ENCODE data around the gene ST14. TPM values are rescaled to one million over a fixed set of nuclear protein-coding genes. Genes with fewer than 3 reads are reported as not detected.
A peak's percentile ranks its signal among the peaks of the same experiment; 100 is the strongest.

ST14 gene
- total and polyA plus RNA-seq, 10 donors, result 7.1 to 25.9 (median 12.5) TPM

- WGBS, 5 donors, result 84 to 89% (median 87%) methylated on average over 23 of the region's 23 CpGs
- Histone ChIP-seq H3K36me3 (peaks cover 0 to 23% (median 0%) of the 10 kb centered on the region in 6 donors), H3K4me1 (peaks cover 0 to 9% (median 8%) of the 10 kb centered on the region in 6 donors), H3K4me3 (no peak overlapping the region), H3K27me3 (replicated peaks in 1 of 7) (peaks cover 0 to 14% (median 0%) of the 10 kb centered on the region in 7 donors), H3K9me3 (no peaks in the 10 kb centered on the region), H3K27ac (no peak overlapping the region)
- intact Hi-C loops (cut with DNase I; ENCODE audit: low total_unique reads), result loop anchor here (10.0 kb wide), 1 partner anchor 215 kb away; the partner anchor contains the start of gene ADAMTS8
- TF ChIP-seq POLR2A (IDR thresholded peaks at IDR 0.05), result no peak
- TF ChIP-seq, protein P1, sequence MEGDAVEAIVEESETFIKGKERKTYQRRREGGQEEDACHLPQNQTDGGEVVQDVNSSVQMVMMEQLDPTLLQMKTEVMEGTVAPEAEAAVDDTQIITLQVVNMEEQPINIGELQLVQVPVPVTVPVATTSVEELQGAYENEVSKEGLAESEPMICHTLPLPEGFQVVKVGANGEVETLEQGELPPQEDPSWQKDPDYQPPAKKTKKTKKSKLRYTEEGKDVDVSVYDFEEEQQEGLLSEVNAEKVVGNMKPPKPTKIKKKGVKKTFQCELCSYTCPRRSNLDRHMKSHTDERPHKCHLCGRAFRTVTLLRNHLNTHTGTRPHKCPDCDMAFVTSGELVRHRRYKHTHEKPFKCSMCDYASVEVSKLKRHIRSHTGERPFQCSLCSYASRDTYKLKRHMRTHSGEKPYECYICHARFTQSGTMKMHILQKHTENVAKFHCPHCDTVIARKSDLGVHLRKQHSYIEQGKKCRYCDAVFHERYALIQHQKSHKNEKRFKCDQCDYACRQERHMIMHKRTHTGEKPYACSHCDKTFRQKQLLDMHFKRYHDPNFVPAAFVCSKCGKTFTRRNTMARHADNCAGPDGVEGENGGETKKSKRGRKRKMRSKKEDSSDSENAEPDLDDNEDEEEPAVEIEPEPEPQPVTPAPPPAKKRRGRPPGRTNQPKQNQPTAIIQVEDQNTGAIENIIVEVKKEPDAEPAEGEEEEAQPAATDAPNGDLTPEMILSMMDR (IDR thresholded peaks at IDR 0.05 in 8 of 11, conservative IDR thresholded peaks at IDR 0.05 in 3 of 11), result no peak
- no peak for TF ChIP-seq POLR2AphosphoS5 (IDR thresholded peaks at IDR 0.05)
- DNase-seq, result no peak
Observed at GRCh38 chr11:130209954-130210854, 50.6 kb downstream of the ST14 start.

DNA sequence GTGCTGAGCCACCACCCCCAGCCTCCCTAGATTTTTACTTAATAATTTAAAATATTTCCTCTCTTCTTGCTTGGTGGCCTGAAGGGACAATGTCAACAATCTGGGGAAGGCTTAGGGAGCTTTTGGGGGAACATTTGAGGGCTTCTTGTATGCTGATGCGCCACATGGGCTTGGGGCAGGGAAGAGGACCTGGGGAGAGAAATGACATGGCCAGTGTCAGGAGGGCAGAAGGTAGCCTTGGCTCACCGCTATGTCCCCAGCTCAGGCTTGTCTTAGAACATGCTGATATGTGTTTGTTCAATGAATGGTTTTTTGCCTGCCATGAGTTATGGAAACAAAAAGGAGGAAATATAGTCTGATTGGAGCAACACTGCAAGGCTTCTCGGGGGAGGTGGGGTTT, 51.6 kb downstream of the ST14 start:
- intact Hi-C loops (cut with DNase I; ENCODE audit: low total_unique reads), result loop anchor here (10.0 kb wide), 1 partner anchor 214 kb away; the partner anchor contains the start of gene ADAMTS8
- Histone ChIP-seq H3K36me3 (peaks cover 0 to 23% (median 0%) of the 10 kb centered on the region in 6 donors), H3K4me3 (no peak overlapping the region), H3K27me3 (replicated peaks in 1 of 7) (peaks cover 0 to 14% (median 0%) of the 10 kb centered on the region in 7 donors), H3K27ac (no peak overlapping the region), H3K9me3 (no peaks in the 10 kb centered on the region), H3K4me1 (peaks cover 0 to 9% (median 8%) of the 10 kb centered on the region in 6 donors)
- TF ChIP-seq POLR2A (IDR thresholded peaks at IDR 0.05) (no peak), POLR2AphosphoS5 (IDR thresholded peaks at IDR 0.05) (no peak)
- TF ChIP-seq, protein P1 (IDR thresholded peaks at IDR 0.05 in 8 of 11, conservative IDR thresholded peaks at IDR 0.05 in 3 of 11), result no peak
- 83 to 94% (median 88%) methylated on average over 3 of the region's 3 CpGs for whole genome bisulfite sequencing, 5 donors
- no peak for DNase-seq

GRCh38 chr11:130211781-130212401, 52.3 kb downstream of the ST14 start:
- Histone ChIP-seq H3K4me3 (no peak overlapping the region), H3K9me3 (no peaks in the 10 kb centered on the region), H3K36me3 (peaks cover 0 to 23% (median 0%) of the 10 kb centered on the region in 6 donors), H3K4me1 (peaks cover 0 to 9% (median 8%) of the 10 kb centered on the region in 6 donors), H3K27me3 (replicated peaks in 1 of 7) (peaks cover 0 to 14% (median 0%) of the 10 kb centered on the region in 7 donors), H3K27ac (no peak overlapping the region)
- TF ChIP-seq POLR2A (IDR thresholded peaks at IDR 0.05), result no peak
- no peak for TF ChIP-seq POLR2AphosphoS5 (IDR thresholded peaks at IDR 0.05)
- TF ChIP-seq, protein P1 (IDR thresholded peaks at IDR 0.05 in 8 of 11, conservative IDR thresholded peaks at IDR 0.05 in 3 of 11), result no peak
- WGBS, 5 donors, result 85 to 93% (median 88%) methylated on average over 14 to 19 of the region's 19 CpGs
- intact Hi-C loops (cut with DNase I; ENCODE audit: low total_unique reads), result loop anchor here (10.0 kb wide), 1 partner anchor 213 kb away; the partner anchor contains the start of gene ADAMTS8
- DNase-seq, result peak; percentile 77
